Stimulated activated CD8-positive, alpha-beta memory T cell treated with anti-CD3 and anti-CD28 coated beads, Interleukin-2, amount 100 ng/mL, for 48 hours (primary cell): Measurements from ENCODE around the gene MMP20.

Experiments
- DNase-seq, 2 donors: peaks; one replicate each; pipeline ENCODE4 v3.0.0-alpha.2; 2020; ENCODE audit warnings: low read depth in 2 of 2

The MMP20 gene

GRCh38 chr11:102592634-102593581 lies 32.2 kb downstream of the MMP20 start:
- no peak for DNase-seq

- DNase-seq = no peak
Measured at GRCh38 chr11:102592131-102592530, 33.0 kb downstream of the MMP20 start.

- DNase-seq = no peak
Measured at GRCh38 chr11:102591160-102591718, 33.9 kb downstream of the MMP20 start.

- no peak for DNase-seq
Measured at GRCh38 chr11:102590276-102591049, 34.7 kb downstream of the MMP20 start.

- DNase-seq = peak in 1 of 2 donors; percentile 13
Measured at GRCh38 chr11:102589047-102589459, 36.1 kb downstream of the MMP20 start.

- no peak for DNase-seq
Measured at GRCh38 chr11:102587722-102588121, 37.4 kb downstream of the MMP20 start.

- DNase-seq = no peak
Measured at GRCh38 chr11:102583141-102583873, 41.8 kb downstream of the MMP20 start.

GRCh38 chr11:102582140-102582539 lies 43.0 kb downstream of the MMP20 start:
- DNase-seq = no peak

- no peak for DNase-seq
Measured at GRCh38 chr11:102581066-102581465, 44.1 kb downstream of the MMP20 start.

GRCh38 chr11:102580185-102580951 lies 44.8 kb downstream of the MMP20 start:
- no peak for DNase-seq

- DNase-seq = no peak
Measured at GRCh38 chr11:102577723-102578122, 47.4 kb downstream of the MMP20 start.

- DNase-seq = no peak
Measured at GRCh38 chr11:102577182-102577581, 48.0 kb downstream of the MMP20 start.

GRCh38 chr11:102576350-102576749 lies 48.8 kb downstream of the MMP20 start:
- DNase-seq = no peak

- no peak for DNase-seq
Measured at GRCh38 chr11:102575012-102575411, 50.1 kb downstream of the MMP20 start.

- DNase-seq = no peak
Measured at GRCh38 chr11:102573851-102574250, 51.3 kb downstream of the MMP20 start.

- no peak for DNase-seq
Measured at GRCh38 chr11:102572554-102573220, 52.4 kb downstream of the MMP20 start.

- DNase-seq = no peak
Measured at GRCh38 chr11:102568851-102569250, 56.3 kb downstream of the MMP20 start.

- no peak for DNase-seq
Measured at GRCh38 chr11:102566112-102566511, 59.0 kb downstream of the MMP20 start.

- no peak for DNase-seq
Measured at GRCh38 chr11:102564110-102564509, 61.0 kb downstream of the MMP20 start.

GRCh38 chr11:102561636-102562035 lies 63.5 kb downstream of the MMP20 start:
- DNase-seq = no peak
